ENCODE measurements around the gene ATP10D.

The ATP10D gene

DNA sequence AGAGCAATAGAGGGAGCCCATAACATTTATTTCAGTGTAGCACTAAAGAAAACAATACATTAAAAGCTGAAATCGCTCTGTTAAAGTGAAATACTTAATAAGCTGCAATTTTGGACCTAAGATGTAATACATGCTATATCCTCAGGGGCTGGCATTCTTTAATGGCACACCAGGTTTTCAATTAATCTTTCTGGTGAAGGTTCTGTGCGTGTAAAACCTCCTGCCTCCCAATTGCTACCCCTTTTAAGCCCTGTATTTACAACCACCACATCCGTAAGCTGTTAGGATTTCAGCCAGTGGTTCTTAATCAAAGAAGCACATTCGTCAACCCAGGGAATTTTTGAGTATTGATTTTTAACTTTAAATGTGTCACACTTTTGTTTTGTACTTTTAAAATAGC lies 14.0 kb upstream of the ATP10D start:
- Histone ChIP-seq H3K27me3 (ENCODE audit: control insufficient read depth in 1 of 2, insufficient read depth in 2 of 2, low read length in 2 of 2) (no peaks in the 10 kb centered on the region), H3K4me3 (ENCODE audit: low read length in 2 of 2) (no peak overlapping the region), H3K9me3 (ENCODE audit: control insufficient read depth in 2 of 2, low read length in 2 of 2) (no peaks in the 10 kb centered on the region), H3K9ac (ENCODE audit: low read length in 2 of 2) (no peak overlapping the region), H3K27ac (ENCODE audit: low read length) (no peak overlapping the region), H3K36me3 (ENCODE audit: control insufficient read depth in 2 of 2, insufficient read depth in 2 of 2, low read length in 2 of 2) (no peaks in the 10 kb centered on the region), H3K4me1 (ENCODE audit: control insufficient read depth, insufficient read depth, low read length) (no peaks in the 10 kb centered on the region)

GRCh38 chr4:47471591-47471990 lies 13.5 kb upstream of the ATP10D start:
- H3K27me3 ChIP-seq (ENCODE audit: control insufficient read depth in 1 of 2, insufficient read depth in 2 of 2, low read length in 2 of 2): no peaks in the 10 kb centered on the region
- H3K9ac ChIP-seq (ENCODE audit: low read length in 2 of 2): no peak overlapping the region
- no peaks in the 10 kb centered on the region for H3K4me1 ChIP-seq (ENCODE audit: control insufficient read depth, insufficient read depth, low read length)
- no peaks in the 10 kb centered on the region for H3K36me3 ChIP-seq (ENCODE audit: control insufficient read depth in 2 of 2, insufficient read depth in 2 of 2, low read length in 2 of 2)
- H3K4me3 ChIP-seq (ENCODE audit: low read length in 2 of 2): no peak overlapping the region
- H3K27ac ChIP-seq (ENCODE audit: low read length): no peak overlapping the region
- no peaks in the 10 kb centered on the region for H3K9me3 ChIP-seq (ENCODE audit: control insufficient read depth in 2 of 2, low read length in 2 of 2)

- Histone ChIP-seq H3K36me3 (ENCODE audit: control insufficient read depth in 2 of 2, insufficient read depth in 2 of 2, low read length in 2 of 2) (no peaks in the 10 kb centered on the region), H3K9me3 (ENCODE audit: control insufficient read depth in 2 of 2, low read length in 2 of 2) (no peaks in the 10 kb centered on the region), H3K27ac (ENCODE audit: low read length) (no peak overlapping the region)
These were observed 11.8 kb upstream of the ATP10D start for GRCh38 chr4:47473141-47473750.

GRCh38 chr4:47474799-47475198 lies 10.3 kb upstream of the ATP10D start:
- Histone ChIP-seq H3K36me3 (ENCODE audit: control insufficient read depth in 2 of 2, insufficient read depth in 2 of 2, low read length in 2 of 2) (no peaks in the 10 kb centered on the region), H3K9ac (ENCODE audit: low read length in 2 of 2) (no peak overlapping the region), H3K4me1 (ENCODE audit: control insufficient read depth, insufficient read depth, low read length) (no peaks in the 10 kb centered on the region), H3K27me3 (ENCODE audit: control insufficient read depth in 1 of 2, insufficient read depth in 2 of 2, low read length in 2 of 2) (no peaks in the 10 kb centered on the region), H3K27ac (ENCODE audit: low read length) (no peak overlapping the region), H3K4me3 (ENCODE audit: low read length in 2 of 2) (no peak overlapping the region), H3K9me3 (ENCODE audit: control insufficient read depth in 2 of 2, low read length in 2 of 2) (no peaks in the 10 kb centered on the region)

More at GRCh38 chr4:47473141-47473750, 11.8 kb upstream of the ATP10D start:
- Histone ChIP-seq H3K4me3 (ENCODE audit: low read length in 2 of 2) (no peak overlapping the region), H3K27me3 (ENCODE audit: control insufficient read depth in 1 of 2, insufficient read depth in 2 of 2, low read length in 2 of 2) (no peaks in the 10 kb centered on the region), H3K4me1 (ENCODE audit: control insufficient read depth, insufficient read depth, low read length) (no peaks in the 10 kb centered on the region), H3K9ac (ENCODE audit: low read length in 2 of 2) (no peak overlapping the region)

DNA sequence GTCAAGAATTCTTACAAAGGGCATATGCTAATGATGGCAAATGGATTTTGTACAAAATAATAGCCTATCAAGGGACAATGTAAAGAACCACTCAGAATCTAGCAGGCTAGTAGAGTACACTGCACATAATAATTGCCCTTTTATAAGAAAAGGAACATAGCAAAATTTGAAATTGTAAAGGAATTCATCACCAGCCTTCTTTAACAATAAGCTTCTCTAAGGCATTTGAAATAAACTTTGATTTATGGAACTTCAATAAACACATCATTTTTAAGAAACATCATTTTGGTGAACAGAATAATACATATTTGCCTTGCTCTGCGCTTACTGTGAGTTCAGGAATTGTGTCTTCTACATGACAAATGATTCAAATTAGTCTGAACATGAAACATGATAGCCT lies 9.7 kb upstream of the ATP10D start:
- no peak overlapping the region for H3K27ac ChIP-seq (ENCODE audit: low read length)
- no peaks in the 10 kb centered on the region for H3K27me3 ChIP-seq (ENCODE audit: control insufficient read depth in 1 of 2, insufficient read depth in 2 of 2, low read length in 2 of 2)
- no peaks in the 10 kb centered on the region for H3K4me1 ChIP-seq (ENCODE audit: control insufficient read depth, insufficient read depth, low read length)
- no peak overlapping the region for H3K9ac ChIP-seq (ENCODE audit: low read length in 2 of 2)
- no peak overlapping the region for H3K4me3 ChIP-seq (ENCODE audit: low read length in 2 of 2)
- no peaks in the 10 kb centered on the region for H3K9me3 ChIP-seq (ENCODE audit: control insufficient read depth in 2 of 2, low read length in 2 of 2)
- no peaks in the 10 kb centered on the region for H3K36me3 ChIP-seq (ENCODE audit: control insufficient read depth in 2 of 2, insufficient read depth in 2 of 2, low read length in 2 of 2)

GRCh38 chr4:47478804-47479203 lies 6.3 kb upstream of the ATP10D start:
- Histone ChIP-seq H3K9ac (ENCODE audit: low read length in 2 of 2) (no peak overlapping the region), H3K36me3 (ENCODE audit: control insufficient read depth in 2 of 2, insufficient read depth in 2 of 2, low read length in 2 of 2) (no peaks in the 10 kb centered on the region), H3K9me3 (ENCODE audit: control insufficient read depth in 2 of 2, low read length in 2 of 2) (no peaks in the 10 kb centered on the region), H3K27ac (ENCODE audit: low read length) (no peak overlapping the region), H3K27me3 (ENCODE audit: control insufficient read depth in 1 of 2, insufficient read depth in 2 of 2, low read length in 2 of 2) (no peaks in the 10 kb centered on the region), H3K4me3 (ENCODE audit: low read length in 2 of 2) (no peak overlapping the region), H3K4me1 (ENCODE audit: control insufficient read depth, insufficient read depth, low read length) (no peaks in the 10 kb centered on the region)

DNA sequence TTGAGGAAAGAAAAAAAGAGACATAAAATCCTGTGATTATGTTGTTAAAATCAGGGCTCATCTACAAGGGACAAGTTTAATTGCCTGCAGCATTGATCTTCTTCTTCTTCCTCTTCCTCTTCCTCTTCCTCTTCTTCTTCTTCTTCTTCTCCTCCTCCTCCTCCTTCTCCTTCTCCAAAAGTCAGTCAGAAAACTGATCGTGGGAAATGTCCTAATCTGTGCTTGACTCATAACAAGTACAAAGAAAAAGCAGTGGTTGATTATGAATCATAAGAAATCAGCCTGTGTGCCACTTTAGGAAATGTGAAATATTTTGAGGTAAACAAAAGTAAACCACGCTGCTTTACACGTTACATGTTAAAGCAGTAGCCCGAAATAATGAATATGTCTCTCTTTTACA lies 2.7 kb upstream of the ATP10D start:
- Histone ChIP-seq H3K9ac (ENCODE audit: low read length in 2 of 2) (no peak overlapping the region), H3K27ac (ENCODE audit: low read length) (no peak overlapping the region), H3K4me1 (ENCODE audit: control insufficient read depth, insufficient read depth, low read length) (peaks cover 6% of the 10 kb centered on the region), H3K36me3 (ENCODE audit: control insufficient read depth in 2 of 2, insufficient read depth in 2 of 2, low read length in 2 of 2) (no peaks in the 10 kb centered on the region), H3K9me3 (ENCODE audit: control insufficient read depth in 2 of 2, low read length in 2 of 2) (no peaks in the 10 kb centered on the region), H3K27me3 (ENCODE audit: control insufficient read depth in 1 of 2, insufficient read depth in 2 of 2, low read length in 2 of 2) (no peaks in the 10 kb centered on the region), H3K4me3 (ENCODE audit: low read length in 2 of 2) (no peak overlapping the region)

DNA sequence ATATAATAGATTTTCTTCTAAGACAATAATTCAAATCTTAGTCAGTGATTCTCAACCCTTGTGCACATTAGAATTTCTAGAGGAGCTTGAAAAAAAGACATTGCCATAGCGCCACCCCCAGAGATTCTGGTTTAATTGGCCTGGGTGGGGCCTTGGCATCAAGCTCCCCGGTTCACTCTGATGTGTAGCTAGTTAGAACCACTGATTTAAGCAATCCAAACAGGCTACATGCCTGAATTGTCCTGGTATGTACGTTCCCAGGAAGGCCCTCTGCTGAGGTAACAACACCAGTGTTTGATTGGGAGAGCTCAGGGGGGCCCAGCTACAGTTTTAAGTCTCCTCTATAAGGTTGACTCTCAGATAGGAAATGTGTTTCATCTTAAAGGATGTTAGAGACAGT lies 1.3 kb upstream of the ATP10D start:
- no peaks in the 10 kb centered on the region for H3K36me3 ChIP-seq (ENCODE audit: control insufficient read depth in 2 of 2, insufficient read depth in 2 of 2, low read length in 2 of 2)
- H3K27ac ChIP-seq (ENCODE audit: low read length): no peak overlapping the region
- peaks cover 6% of the 10 kb centered on the region for H3K4me1 ChIP-seq (ENCODE audit: control insufficient read depth, insufficient read depth, low read length)
- no peak overlapping the region for H3K4me3 ChIP-seq (ENCODE audit: low read length in 2 of 2)
- no peak overlapping the region for H3K9ac ChIP-seq (ENCODE audit: low read length in 2 of 2)
- no peaks in the 10 kb centered on the region for H3K27me3 ChIP-seq (ENCODE audit: control insufficient read depth in 1 of 2, insufficient read depth in 2 of 2, low read length in 2 of 2)
- H3K9me3 ChIP-seq (ENCODE audit: control insufficient read depth in 2 of 2, low read length in 2 of 2): no peaks in the 10 kb centered on the region

DNA sequence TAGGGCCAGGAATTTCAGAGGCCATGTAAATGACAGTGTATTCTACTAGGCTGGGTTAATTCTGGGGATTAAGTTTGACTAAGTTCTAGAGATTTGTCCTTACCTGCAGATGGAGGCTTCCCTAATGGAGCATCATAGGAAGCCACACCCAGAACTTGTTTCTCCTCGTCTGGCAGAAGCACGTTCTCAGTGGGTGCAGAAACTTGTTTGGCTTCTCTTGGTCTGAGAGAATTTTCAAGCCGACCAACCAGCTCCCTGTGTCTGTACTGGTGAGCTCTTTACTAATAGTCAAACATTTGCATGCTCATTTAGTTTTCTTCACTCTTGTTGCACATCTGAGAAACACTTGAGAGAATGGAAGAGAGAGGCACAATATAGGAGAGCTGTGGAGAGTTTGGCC lies 907 bp upstream of the ATP10D start:
- Histone ChIP-seq H3K36me3 (ENCODE audit: control insufficient read depth in 2 of 2, insufficient read depth in 2 of 2, low read length in 2 of 2) (no peaks in the 10 kb centered on the region), H3K27me3 (ENCODE audit: control insufficient read depth in 1 of 2, insufficient read depth in 2 of 2, low read length in 2 of 2) (no peaks in the 10 kb centered on the region), H3K9me3 (ENCODE audit: control insufficient read depth in 2 of 2, low read length in 2 of 2) (no peaks in the 10 kb centered on the region), H3K27ac (ENCODE audit: low read length) (peak overlapping the region; percentile 82), H3K4me1 (ENCODE audit: control insufficient read depth, insufficient read depth, low read length) (peaks cover 6% of the 10 kb centered on the region), H3K4me3 (ENCODE audit: low read length in 2 of 2) (no peak overlapping the region), H3K9ac (ENCODE audit: low read length in 2 of 2) (no peak overlapping the region)

DNA sequence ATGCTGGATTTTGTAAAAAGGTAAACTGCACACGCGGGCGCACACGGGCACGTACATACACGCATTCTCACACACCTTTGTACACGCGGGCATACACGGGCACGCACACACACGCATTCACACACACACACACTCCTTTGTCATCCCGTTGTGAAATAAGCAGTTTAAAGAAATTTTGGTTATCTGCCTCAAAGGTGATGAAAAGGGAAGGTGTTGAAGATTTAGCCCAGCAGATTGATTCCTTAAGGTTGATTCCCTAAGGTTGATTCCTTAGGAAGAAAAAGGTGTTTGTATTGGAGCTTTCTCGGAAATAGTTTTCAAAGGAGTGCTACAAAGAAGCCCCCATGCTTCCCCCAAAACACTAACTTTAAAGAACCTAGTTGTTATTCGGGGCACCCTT lies 693 bp downstream of the ATP10D start:
- Histone ChIP-seq H3K4me3 (ENCODE audit: low read length in 2 of 2) (peak overlapping the region; percentile 83 to 97), H3K36me3 (ENCODE audit: control insufficient read depth in 2 of 2, insufficient read depth in 2 of 2, low read length in 2 of 2) (no peaks in the 10 kb centered on the region), H3K9ac (ENCODE audit: low read length in 2 of 2) (peak overlapping the region; percentile 66 to 84), H3K27me3 (ENCODE audit: control insufficient read depth in 1 of 2, insufficient read depth in 2 of 2, low read length in 2 of 2) (no peaks in the 10 kb centered on the region), H3K9me3 (ENCODE audit: control insufficient read depth in 2 of 2, low read length in 2 of 2) (no peaks in the 10 kb centered on the region), H3K27ac (ENCODE audit: low read length) (peak overlapping the region; percentile 82), H3K4me1 (ENCODE audit: control insufficient read depth, insufficient read depth, low read length) (peaks cover 6% of the 10 kb centered on the region)

DNA sequence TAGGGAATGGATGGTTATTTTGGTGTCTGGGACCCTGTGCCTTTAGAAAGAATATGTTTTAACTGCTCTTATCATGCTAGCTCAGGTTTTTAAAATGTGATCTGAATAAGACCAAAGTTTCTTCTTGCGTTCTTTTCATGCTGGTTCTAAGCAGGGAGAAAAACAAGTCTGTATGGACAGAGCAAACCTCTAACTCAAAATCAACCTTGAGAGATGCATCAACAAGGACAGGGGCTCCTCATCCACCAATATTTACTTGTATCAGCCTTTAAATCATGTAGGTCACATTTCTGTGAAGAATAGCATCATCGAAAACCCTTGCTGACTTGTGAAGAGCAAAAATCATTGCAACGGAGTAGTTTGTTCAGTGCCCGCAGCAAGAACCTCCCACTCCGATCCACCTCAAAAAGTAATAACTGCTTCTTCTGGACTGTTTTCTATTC lies 1.2 kb downstream of the ATP10D start:
- peak overlapping the region; percentile 82 for H3K27ac ChIP-seq (ENCODE audit: low read length)
- peak overlapping the region; percentile 83 to 97 for H3K4me3 ChIP-seq (ENCODE audit: low read length in 2 of 2)
- H3K4me1 ChIP-seq (ENCODE audit: control insufficient read depth, insufficient read depth, low read length): peaks cover 6% of the 10 kb centered on the region
- peak overlapping the region; percentile 66 to 84 for H3K9ac ChIP-seq (ENCODE audit: low read length in 2 of 2)
- H3K27me3 ChIP-seq (ENCODE audit: control insufficient read depth in 1 of 2, insufficient read depth in 2 of 2, low read length in 2 of 2): no peaks in the 10 kb centered on the region
- no peaks in the 10 kb centered on the region for H3K36me3 ChIP-seq (ENCODE audit: control insufficient read depth in 2 of 2, insufficient read depth in 2 of 2, low read length in 2 of 2)
- H3K9me3 ChIP-seq (ENCODE audit: control insufficient read depth in 2 of 2, low read length in 2 of 2): no peaks in the 10 kb centered on the region

Measured in stomach smooth muscle (tissue), 2 donors.